ENCODE measurements around the gene ARID2.

GRCh38 chr12:45887544-45887943 is 158.0 kb downstream of the ARID2 start:
- TF ChIP-seq CTCF (IDR thresholded peaks at IDR 0.05) (no peak), POLR2A (IDR thresholded peaks at IDR 0.05) (no peak)

Measured in body of pancreas (tissue), 4 donors.